ENCODE measurements around the gene CCDC90B.
A peak's percentile ranks its signal among the peaks of the same experiment; 100 is the strongest.

The CCDC90B gene, protein sequence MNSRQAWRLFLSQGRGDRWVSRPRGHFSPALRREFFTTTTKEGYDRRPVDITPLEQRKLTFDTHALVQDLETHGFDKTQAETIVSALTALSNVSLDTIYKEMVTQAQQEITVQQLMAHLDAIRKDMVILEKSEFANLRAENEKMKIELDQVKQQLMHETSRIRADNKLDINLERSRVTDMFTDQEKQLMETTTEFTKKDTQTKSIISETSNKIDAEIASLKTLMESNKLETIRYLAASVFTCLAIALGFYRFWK

DNA sequence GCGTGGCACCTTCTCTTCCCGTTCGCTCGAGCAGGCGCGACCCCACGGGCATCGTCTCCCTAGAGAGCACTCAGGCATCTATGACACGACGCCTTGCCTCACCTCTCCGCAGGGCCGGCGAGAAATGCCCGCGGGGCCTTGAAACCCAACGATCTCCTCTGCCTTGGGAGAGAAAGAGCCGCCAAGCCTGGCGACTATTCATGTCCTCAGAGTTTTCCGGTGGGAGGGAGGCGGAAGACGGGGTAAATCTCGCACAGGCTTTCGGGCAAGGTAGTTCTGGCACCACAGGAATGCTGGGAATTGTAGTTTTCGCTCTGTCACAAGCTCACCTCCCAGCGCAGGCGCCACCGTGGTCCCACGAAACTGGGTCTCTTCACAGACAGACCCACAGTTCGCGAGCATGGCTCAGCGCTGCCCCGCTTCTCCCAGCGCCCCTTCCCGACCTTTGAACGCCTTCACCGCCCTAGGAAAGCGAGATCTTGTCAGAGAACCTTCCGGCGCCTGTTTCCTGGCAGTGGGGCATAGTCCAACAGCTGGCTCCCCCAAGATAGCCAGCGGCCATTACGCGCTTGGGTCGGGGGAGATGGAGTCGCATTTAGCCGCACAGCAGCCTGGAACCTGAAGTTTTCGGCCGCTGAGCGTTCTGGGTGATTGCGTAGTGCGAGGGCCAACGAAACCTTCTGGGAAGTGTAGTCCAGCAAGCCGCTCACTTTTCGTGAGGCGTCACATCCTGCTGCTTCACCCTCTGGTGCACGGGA, at the start of gene CCDC90B:
TSS of gene CCDC90B (minus strand) at position 597 of the 758 bp plus-strand sequence. CDS start at position 202, 395 bp downstream.
- peak within 1 kb of the TSS; percentile 76 for H3K4me3 ChIP-seq (ENCODE audit: low read depth, low read length)
- TF ChIP-seq, protein P1, sequence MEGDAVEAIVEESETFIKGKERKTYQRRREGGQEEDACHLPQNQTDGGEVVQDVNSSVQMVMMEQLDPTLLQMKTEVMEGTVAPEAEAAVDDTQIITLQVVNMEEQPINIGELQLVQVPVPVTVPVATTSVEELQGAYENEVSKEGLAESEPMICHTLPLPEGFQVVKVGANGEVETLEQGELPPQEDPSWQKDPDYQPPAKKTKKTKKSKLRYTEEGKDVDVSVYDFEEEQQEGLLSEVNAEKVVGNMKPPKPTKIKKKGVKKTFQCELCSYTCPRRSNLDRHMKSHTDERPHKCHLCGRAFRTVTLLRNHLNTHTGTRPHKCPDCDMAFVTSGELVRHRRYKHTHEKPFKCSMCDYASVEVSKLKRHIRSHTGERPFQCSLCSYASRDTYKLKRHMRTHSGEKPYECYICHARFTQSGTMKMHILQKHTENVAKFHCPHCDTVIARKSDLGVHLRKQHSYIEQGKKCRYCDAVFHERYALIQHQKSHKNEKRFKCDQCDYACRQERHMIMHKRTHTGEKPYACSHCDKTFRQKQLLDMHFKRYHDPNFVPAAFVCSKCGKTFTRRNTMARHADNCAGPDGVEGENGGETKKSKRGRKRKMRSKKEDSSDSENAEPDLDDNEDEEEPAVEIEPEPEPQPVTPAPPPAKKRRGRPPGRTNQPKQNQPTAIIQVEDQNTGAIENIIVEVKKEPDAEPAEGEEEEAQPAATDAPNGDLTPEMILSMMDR (IDR thresholded peaks at IDR 0.05; ENCODE audit: borderline replicate concordance, insufficient read depth, low read depth, low read length) = 0 out of 2 replicates have a peak, but pooled peaks have one; percentile 8

DNA sequence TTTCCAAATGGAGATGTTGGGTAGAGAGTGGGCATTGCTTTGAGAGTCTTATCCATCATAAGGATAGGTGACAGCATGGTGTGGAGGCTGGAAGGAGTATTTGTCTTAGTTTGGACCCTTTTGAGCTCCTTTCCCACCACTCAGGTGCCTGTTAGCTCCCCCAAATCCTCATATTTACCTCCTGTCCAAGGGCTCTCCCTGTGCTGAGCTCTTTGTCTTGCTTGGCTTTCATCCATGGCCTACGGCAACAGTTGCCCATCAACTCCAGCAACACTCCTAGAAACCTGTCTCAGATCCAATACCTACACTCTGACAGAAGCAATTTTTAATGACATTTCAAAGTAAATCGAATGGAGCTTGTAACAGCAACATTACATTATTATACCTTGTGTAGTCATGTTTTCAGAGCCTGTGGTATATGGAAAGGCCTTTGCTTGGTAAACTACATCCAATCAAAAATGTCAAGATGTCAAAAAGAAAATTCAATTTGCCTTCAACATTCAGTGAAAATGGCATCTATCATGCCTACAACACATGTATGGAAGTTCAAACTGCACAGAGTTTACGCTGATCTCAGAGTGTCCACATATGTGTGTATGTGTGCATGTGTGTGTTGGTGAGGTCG, 49.4 kb upstream of the CCDC90B start:
- no peak overlapping the region for H3K4me3 ChIP-seq (ENCODE audit: low read depth, low read length)
- TF ChIP-seq, protein P1 (IDR thresholded peaks at IDR 0.05; ENCODE audit: borderline replicate concordance, insufficient read depth, low read depth, low read length) = no peak

DNA sequence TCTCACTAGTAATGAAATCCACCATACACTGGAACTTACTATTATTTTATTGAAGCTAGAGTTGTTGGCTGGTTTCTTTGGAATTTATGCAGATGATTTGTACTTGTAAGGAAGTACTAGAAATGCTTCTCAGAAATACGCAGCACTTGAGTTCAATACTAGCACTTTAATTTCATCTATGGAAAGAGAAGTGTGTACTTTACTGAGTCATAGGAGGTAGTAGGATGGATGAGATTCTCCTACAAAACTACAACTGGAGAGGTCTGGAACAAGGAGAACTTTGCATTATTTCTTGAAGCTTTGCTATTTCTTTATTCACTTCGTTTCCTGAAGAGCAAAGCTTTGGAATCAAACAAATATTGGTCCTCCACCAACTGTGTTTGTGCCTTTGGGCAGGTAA, 44.1 kb upstream of the CCDC90B start:
- H3K4me3 ChIP-seq (ENCODE audit: low read depth, low read length) = no peak overlapping the region
- TF ChIP-seq, protein P1 (IDR thresholded peaks at IDR 0.05; ENCODE audit: borderline replicate concordance, insufficient read depth, low read depth, low read length) = no peak

DNA sequence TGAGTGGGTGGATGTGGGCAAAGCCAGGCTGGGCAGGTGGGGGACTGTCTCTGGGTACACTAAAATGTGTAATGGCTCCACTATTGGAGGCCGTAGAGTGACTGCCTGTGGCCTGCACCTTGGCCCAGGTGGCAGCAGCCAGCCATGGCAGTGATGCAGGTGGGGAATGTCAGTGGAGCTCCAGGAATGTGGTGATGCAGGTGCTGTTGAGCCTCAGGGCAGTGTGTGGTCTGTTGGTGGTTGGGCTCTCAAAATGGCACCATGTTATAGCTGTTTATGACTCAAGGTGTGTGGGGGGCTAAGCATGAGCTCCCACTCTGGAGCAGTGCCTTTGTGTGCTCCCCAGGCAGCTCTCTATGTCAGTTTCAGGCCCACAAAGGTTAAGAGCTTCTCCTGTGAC, 40.2 kb upstream of the CCDC90B start:
- H3K4me3 ChIP-seq (ENCODE audit: low read depth, low read length) = no peak overlapping the region
- TF ChIP-seq, protein P1 (IDR thresholded peaks at IDR 0.05; ENCODE audit: borderline replicate concordance, insufficient read depth, low read depth, low read length) = no peak

DNA sequence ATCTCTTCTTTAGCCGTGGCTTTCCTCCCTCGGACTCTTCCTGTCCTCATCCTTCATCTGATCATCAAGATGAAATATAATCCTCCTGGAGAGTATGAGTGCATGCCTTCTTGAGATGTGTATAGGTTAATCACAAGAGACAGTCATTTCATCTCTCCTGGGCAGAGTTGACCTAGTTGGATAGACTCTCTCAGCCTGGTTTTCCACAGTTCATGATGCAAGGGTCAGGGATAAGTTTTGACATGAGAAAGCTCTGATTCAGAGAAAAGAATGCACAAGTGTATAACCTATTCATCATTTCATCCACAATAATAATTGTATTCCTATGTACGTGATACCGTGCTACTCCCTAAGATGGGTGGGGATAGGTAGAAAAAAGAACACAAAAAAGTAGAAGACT, 33.2 kb upstream of the CCDC90B start:
- no peak overlapping the region for H3K4me3 ChIP-seq (ENCODE audit: low read depth, low read length)
- TF ChIP-seq, protein P1 (IDR thresholded peaks at IDR 0.05; ENCODE audit: borderline replicate concordance, insufficient read depth, low read depth, low read length) = no peak

DNA sequence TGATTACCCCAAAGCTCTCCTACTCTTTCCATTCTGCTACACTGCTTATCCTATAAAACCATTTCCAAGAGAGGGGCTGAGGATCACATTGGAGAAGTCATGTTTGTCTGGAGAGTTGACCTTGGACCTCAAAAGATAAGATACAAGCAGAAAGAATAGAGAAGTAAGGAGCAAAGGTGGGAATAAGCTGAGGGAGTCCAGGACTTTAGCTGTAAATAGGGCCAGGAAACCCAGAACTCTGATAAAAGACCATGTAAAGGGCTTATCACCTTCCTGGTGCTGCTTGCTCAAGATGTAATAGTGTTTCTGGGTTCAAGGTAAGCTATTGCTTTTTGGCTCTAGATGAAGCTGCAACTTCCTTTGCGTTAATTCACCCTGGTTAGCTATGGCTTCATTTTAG, 32.8 kb upstream of the CCDC90B start:
- H3K4me3 ChIP-seq (ENCODE audit: low read depth, low read length) = no peak overlapping the region
- TF ChIP-seq, protein P1 (IDR thresholded peaks at IDR 0.05; ENCODE audit: borderline replicate concordance, insufficient read depth, low read depth, low read length) = no peak

Data from GM12875 (cell line).